Tibial artery (tissue), 4 donors: ENCODE measurements around the gene COL24A1.
A peak's percentile ranks its signal among the peaks of the same experiment; 100 is the strongest.
"Not testable (repeated sequence)": the region's sequence is repeated elsewhere in the genome, so short reads cannot be mapped to it uniquely, and the experiment has no call there.

ENCODE experiments used
- DNase-seq, 2 donors: peaks; one replicate each; pipeline ENCODE4 v3.0.0-alpha.2; 2019
- H3K27ac ChIP-seq, 2 donors: fragments of 200-600 bp; sonication (generic) in 1 of 2; 1 replicate in 1 of 2; 2 replicates in 1 of 2; pipeline ENCODE4 v1.5.1; 2018 to 2019; ENCODE audit warnings: mild to moderate bottlenecking in 1 of 2
- H3K27me3 ChIP-seq, 2 donors: fragments of 200-600 bp; sonication (generic) in 1 of 2; one replicate each; pipeline versions ENCODE4 v1.5.1 to v1.6.0; 2016 to 2019
- H3K36me3 ChIP-seq, 3 donors: fragments of 200-600 bp; sonication (generic) in 2 of 3; one replicate each; pipeline ENCODE4 v1.5.1; 2016 to 2019; ENCODE audit warnings: mild to moderate bottlenecking in 2 of 3
- H3K4me1 ChIP-seq, 4 donors: fragments of 200-600 bp; sonication (generic) in 2 of 4; 1 replicate in 3 of 4; 2 replicates in 1 of 4; pipeline ENCODE4 v1.5.1; 2016 to 2019
- H3K4me3 ChIP-seq, 2 donors: fragments of 200-600 bp; sonication (generic) in 1 of 2; 1 replicate in 1 of 2; 2 replicates in 1 of 2; pipeline ENCODE4 v1.5.1; 2018 to 2019; ENCODE audit warnings: mild to moderate bottlenecking in 2 of 2
- H3K9me3 ChIP-seq, 3 donors: fragments of 200-600 bp; sonication (generic) in 1 of 3; one replicate each; pipeline ENCODE4 v1.5.1; 2016 to 2019
- intact Hi-C: fragments of 100-400 bp; cut with DNase I; formaldehyde crosslinking; loops from one replicate; pipeline ENCODE4 v1.15.0; 2023; ENCODE audit warnings: low total_unique reads
- TF ChIP-seq, protein P1 (sequence below), 2 experiments: fragments of 200-600 bp in 1 of 2; fragments of 450-650 bp in 1 of 2; IDR thresholded peaks; one replicate each; pipeline ENCODE4 v1.5.1; 2017 to 2019; ENCODE audit warnings: antibody characterized with exemption in 2 of 2, mild to moderate bottlenecking in 1 of 2, moderate library complexity in 1 of 2

Gene COL24A1

DNA sequence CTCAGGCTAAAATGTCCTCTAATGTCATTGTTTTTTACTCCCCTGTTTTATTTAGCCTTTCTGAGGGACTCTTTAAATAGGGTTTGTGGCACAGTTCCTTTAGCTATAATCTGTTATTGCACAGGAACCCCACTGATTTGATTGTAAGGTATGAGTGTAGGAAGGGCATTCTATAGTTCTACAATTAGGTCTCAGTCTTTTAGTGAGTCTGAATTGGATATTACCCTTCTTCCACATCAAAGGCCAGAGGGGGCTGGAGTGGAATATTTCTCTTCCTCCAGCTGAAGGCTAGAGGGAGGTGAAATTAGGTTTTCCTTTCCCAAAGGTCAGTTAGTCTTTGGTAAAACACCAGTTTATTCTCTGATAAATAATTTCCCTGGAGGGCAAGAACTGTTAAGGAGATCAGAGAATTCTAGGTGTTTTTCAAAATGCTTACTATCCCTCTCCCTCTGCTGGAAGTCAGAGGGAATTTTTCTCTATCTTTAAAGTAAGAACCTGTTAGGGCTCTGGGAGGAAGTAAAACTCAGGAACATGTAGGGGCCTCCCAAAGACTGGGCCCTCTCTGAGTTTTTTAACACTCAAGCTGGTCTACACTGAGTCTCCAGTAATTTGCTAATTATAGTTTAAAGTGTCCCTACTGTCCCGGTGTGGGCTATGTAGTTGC is 272.1 kb downstream of the COL24A1 start:
- H3K27ac ChIP-seq: no peak overlapping the region
- H3K9me3 ChIP-seq: peaks cover 0 to 5% (median 0%) of the 10 kb centered on the region in 3 donors
- no peaks in the 10 kb centered on the region for H3K4me1 ChIP-seq
- TF ChIP-seq, protein P1, sequence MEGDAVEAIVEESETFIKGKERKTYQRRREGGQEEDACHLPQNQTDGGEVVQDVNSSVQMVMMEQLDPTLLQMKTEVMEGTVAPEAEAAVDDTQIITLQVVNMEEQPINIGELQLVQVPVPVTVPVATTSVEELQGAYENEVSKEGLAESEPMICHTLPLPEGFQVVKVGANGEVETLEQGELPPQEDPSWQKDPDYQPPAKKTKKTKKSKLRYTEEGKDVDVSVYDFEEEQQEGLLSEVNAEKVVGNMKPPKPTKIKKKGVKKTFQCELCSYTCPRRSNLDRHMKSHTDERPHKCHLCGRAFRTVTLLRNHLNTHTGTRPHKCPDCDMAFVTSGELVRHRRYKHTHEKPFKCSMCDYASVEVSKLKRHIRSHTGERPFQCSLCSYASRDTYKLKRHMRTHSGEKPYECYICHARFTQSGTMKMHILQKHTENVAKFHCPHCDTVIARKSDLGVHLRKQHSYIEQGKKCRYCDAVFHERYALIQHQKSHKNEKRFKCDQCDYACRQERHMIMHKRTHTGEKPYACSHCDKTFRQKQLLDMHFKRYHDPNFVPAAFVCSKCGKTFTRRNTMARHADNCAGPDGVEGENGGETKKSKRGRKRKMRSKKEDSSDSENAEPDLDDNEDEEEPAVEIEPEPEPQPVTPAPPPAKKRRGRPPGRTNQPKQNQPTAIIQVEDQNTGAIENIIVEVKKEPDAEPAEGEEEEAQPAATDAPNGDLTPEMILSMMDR (IDR thresholded peaks at IDR 0.05): peak; percentile 18 to 24
- no peak for DNase-seq
- intact Hi-C loops: no loop called here
- no peak overlapping the region for H3K4me3 ChIP-seq
- H3K36me3 ChIP-seq: no peaks in the 10 kb centered on the region
- H3K27me3 ChIP-seq: no peaks in the 10 kb centered on the region

DNA sequence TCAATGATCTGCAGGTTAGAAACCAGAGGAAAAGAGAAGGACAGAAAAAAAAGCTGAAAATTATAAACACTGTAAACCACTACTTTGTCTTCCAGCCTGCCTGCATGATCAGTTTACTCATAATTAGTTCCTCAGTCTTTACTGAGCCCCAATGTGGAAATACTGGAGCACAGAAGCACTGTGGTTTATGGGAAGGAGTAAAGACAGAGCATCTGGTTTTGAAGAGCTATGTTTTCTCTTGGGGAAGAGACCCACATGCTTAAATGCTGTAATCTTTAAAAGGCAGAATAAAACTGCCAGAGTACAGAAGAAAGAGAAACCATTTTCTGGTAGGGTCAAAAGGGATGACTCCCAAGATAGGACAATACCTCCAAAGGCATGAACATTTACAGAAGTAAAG is 289.4 kb downstream of the COL24A1 start:
- intact Hi-C loops: no loop called here
- H3K36me3 ChIP-seq: no peaks in the 10 kb centered on the region

DNA sequence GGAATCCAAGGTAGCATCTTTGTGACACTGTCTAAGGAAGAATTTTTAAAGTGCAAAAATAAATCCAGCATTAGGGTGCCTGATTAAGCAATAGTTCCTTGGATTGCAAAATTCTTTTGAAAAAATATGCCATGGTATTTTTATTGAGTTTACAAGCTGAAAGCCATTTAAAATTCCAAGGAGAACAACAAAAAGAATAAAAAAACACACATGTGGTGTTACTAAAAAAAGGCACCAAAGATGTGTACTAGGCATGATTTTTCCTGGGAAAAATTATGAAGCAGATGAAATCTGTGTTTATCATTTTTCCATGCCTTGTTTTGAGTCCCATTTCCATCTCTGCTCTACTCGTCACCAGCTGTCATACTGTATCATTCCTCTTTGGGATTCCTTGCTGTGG is 291.4 kb downstream of the COL24A1 start:
- intact Hi-C loops: no loop called here
- no peak overlapping the region for H3K4me3 ChIP-seq
- no peak for DNase-seq
- H3K27me3 ChIP-seq: no peaks in the 10 kb centered on the region
- TF ChIP-seq, protein P1 (IDR thresholded peaks at IDR 0.05): no peak
- H3K36me3 ChIP-seq: no peaks in the 10 kb centered on the region
- peaks cover 0 to 3% (median 0%) of the 10 kb centered on the region in 4 donors for H3K4me1 ChIP-seq
- peak overlapping the region; percentile 8 to 26 for H3K27ac ChIP-seq
- no peaks in the 10 kb centered on the region for H3K9me3 ChIP-seq

More for the DNA sequence above, 289.4 kb downstream of the COL24A1 start:
- no peak for DNase-seq
- peaks cover 0 to 3% (median 0%) of the 10 kb centered on the region in 4 donors for H3K4me1 ChIP-seq
- no peak overlapping the region for H3K27ac ChIP-seq
- TF ChIP-seq, protein P1 (IDR thresholded peaks at IDR 0.05): no peak
- no peaks in the 10 kb centered on the region for H3K9me3 ChIP-seq
- H3K4me3 ChIP-seq: no peak overlapping the region
- H3K27me3 ChIP-seq: no peaks in the 10 kb centered on the region

DNA sequence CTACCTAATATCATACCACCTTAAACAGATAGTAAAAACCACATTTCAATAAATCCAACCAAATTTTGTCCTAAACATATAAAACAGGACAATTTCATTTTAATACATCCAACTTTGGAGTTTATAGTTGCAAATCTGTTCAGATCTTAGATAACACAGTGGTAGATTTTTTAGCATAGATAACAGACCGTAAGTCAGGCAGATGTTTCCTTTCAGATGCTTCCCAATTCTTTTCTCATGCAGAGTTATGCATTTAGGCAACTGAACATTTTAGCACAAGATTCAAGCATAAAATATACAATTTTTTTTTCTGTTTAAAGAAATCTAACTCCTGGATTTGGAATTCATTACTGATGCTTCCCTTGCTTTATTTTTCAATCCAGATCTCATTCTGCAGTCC is 291.8 kb downstream of the COL24A1 start:
- intact Hi-C loops: no loop called here
- H3K27me3 ChIP-seq: no peaks in the 10 kb centered on the region
- H3K36me3 ChIP-seq: no peaks in the 10 kb centered on the region
- no peaks in the 10 kb centered on the region for H3K9me3 ChIP-seq
- no peak overlapping the region for H3K4me3 ChIP-seq
- no peak overlapping the region for H3K27ac ChIP-seq
- TF ChIP-seq, protein P1 (IDR thresholded peaks at IDR 0.05): no peak
- H3K4me1 ChIP-seq: peaks cover 0 to 3% (median 0%) of the 10 kb centered on the region in 4 donors
- DNase-seq: no peak

DNA sequence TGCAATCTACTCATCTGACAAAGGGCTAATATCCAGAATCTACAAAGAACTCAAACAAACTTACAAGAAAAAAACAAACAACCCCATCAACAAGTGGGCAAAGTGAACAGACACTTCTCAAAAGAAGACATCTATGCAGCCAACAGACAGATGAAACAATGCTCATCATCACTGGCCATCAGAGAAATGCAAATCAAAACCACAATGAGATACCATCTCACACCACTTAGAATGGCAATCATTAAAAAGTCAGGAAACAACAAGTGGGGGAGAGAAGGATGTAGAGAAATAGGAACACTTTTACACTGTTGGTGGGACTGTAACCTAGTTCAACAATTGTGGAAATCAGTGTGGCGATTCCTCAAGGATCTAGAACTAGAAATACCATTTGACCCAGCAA is 292.9 kb downstream of the COL24A1 start:
- H3K36me3 ChIP-seq, H3K27ac ChIP-seq, DNase-seq, H3K4me3 ChIP-seq, H3K4me1 ChIP-seq, H3K9me3 ChIP-seq, H3K27me3 ChIP-seq, intact Hi-C loops: not testable (repeated sequence)

DNA sequence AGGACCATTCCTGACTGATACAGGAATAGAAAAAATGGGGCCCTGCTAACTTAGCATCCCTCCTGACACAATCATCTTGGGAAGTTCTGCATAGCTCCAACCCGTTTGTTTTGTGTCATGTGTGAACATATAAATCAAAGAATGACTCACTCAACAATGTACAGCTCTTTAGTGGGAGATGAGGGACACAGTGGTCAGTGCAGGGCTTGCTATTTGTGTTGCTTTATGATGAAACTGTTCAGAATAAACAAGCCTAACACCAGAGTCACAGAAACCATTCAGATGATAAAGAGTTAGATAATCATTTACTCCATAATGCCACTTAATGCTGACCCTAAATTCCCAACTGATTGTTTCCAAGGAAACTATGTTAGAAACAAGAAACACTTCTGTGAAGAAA is 294.1 kb downstream of the COL24A1 start:
- H3K4me3 ChIP-seq: no peak overlapping the region
- TF ChIP-seq, protein P1 (IDR thresholded peaks at IDR 0.05): no peak
- intact Hi-C loops: no loop called here
- H3K27ac ChIP-seq: no peak overlapping the region
- H3K36me3 ChIP-seq: no peaks in the 10 kb centered on the region
- no peaks in the 10 kb centered on the region for H3K27me3 ChIP-seq
- no peak for DNase-seq
- H3K9me3 ChIP-seq: no peaks in the 10 kb centered on the region
- H3K4me1 ChIP-seq: peaks cover 0 to 3% (median 0%) of the 10 kb centered on the region in 4 donors
